Measurements from ENCODE around the gene CCT8. TPM values are rescaled to one million over a fixed set of nuclear protein-coding genes. Genes with fewer than 3 reads are reported as not detected.
A peak's percentile ranks its signal among the peaks of the same experiment; 100 is the strongest.

The CCT8 gene
- total RNA-seq, 2 experiments from 2014 or later = 210 to 235 TPM

DNA sequence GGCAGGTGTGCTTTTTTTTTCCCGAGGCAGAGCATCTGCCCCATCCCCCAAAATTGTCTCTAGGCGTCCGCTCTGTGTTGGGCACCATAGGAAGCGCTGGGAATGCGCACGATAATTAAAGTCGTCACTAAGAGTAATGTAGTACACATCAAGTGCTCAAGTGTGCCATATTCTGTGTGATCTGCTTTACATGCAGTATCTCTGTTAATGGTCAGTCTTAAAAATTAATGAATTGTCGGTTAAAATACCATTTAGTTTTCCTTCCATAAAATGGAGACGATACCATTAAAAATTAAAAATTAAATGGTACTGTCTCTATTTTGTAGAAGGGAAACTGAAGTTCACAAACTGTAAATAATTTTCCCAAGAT is 544 bp upstream of the CCT8 start:
- CTCF ChIA-PET = interaction anchor here (0.5 to 1.6 kb wide), 6 partner anchors 9 to 226 kb away, joined by 3 to 6 read pairs (median 3); partner anchors contain the start of gene USP16

DNA sequence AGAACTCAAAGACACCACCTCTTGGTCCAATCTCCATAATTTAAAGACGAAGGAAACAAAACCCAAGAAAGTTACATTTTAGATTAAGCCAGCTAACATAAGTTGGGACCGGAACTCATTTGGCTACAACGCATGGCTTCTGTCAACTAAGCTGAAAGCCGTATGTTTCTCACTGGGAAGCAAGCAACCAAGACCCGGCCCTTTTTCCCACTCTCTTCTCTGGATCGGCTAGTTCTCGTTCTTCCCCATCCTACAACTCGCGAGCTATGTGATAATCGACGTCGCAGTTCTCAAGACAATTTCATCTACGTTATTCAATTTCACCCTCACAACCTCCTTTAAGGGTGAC is 601 bp downstream of the CCT8 start:
- CTCF ChIA-PET = interaction anchor here (1.2 to 2.0 kb wide), 3 partner anchors 10 to 48 kb away, joined by 3 to 6 read pairs (median 4); partner anchors contain the start of gene USP16
- POLR2A ChIA-PET = interaction anchor here (0.9 to 1.2 kb wide), 2 partner anchors 70 to 80 kb away, joined by 3 to 5 read pairs; partner anchors contain the start of gene LTN1
- Mint-ChIP-seq H3K27ac (peak overlapping the region; percentile 99), H3K4me1 (peaks cover 51% of the 10 kb centered on the region), H3K4me3 (peak overlapping the region; percentile 99), H3K27me3 (no peaks in the 10 kb centered on the region), H3K36me3 (ENCODE audit: low read depth) (peaks cover 32% of the 10 kb centered on the region), H3K9me3 (peaks cover 8% of the 10 kb centered on the region)
- DNase-seq = no peak

More for the DNA sequence above, 544 bp upstream of the CCT8 start:
- Mint-ChIP-seq H3K36me3 (ENCODE audit: low read depth) (peaks cover 25% of the 10 kb centered on the region), H3K4me3 (peak overlapping the region; percentile 99), H3K9me3 (peaks cover 8% of the 10 kb centered on the region), H3K27ac (peak overlapping the region; percentile 99), H3K4me1 (peaks cover 56% of the 10 kb centered on the region), H3K27me3 (no peaks in the 10 kb centered on the region)
- POLR2A ChIA-PET = interaction anchor here (0.6 to 0.7 kb wide), 4 partner anchors 13 to 375 kb away, joined by 3 to 10 read pairs (median 4); no protein-coding TSS in a partner anchor
- no peak for DNase-seq

DNA sequence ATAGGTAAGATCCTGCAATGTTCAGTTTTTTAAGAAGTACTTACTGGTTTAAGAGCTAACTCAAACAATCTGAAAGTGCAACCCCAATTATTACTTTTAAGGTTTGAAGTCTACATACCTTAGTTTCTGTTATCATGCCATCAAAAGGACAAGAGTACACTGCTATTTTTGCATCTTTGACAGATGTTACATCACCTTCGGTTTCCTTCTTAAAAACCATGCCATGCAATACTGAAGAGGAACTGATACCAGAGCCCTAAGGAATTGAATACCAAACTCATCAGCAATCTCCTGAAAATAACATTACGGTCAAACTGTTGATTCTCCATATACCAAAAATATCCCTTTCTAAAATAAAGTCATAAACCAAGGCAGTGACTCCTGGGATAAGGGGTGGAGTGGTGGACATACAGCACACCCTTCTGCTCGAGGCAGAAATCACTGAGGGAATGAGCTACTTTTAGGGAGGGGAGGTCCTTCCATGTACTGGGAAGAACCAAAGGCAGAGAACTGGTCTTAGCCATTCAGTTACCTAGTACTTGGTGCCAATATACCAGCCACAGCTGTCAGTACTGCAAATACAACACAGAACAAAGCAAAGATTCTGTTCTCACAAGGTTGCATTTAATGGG is 8.5 kb downstream of the CCT8 start:
- H3K36me3 Mint-ChIP-seq (ENCODE audit: low read depth) = peaks cover 76% of the 10 kb centered on the region
- no peaks in the 10 kb centered on the region for H3K9me3 Mint-ChIP-seq
- no peak overlapping the region for H3K4me3 Mint-ChIP-seq
- DNase-seq = no peak
- CTCF ChIA-PET = interaction anchor here (1.0 to 1.7 kb wide), 3 partner anchors 9 to 25 kb away, joined by 3 to 4 read pairs (median 3); partner anchors contain the start of gene CCT8
- no peaks in the 10 kb centered on the region for H3K27me3 Mint-ChIP-seq
- POLR2A ChIA-PET = no interaction called here
- peaks cover 13% of the 10 kb centered on the region for H3K4me1 Mint-ChIP-seq
- H3K27ac Mint-ChIP-seq = no peak overlapping the region

DNA sequence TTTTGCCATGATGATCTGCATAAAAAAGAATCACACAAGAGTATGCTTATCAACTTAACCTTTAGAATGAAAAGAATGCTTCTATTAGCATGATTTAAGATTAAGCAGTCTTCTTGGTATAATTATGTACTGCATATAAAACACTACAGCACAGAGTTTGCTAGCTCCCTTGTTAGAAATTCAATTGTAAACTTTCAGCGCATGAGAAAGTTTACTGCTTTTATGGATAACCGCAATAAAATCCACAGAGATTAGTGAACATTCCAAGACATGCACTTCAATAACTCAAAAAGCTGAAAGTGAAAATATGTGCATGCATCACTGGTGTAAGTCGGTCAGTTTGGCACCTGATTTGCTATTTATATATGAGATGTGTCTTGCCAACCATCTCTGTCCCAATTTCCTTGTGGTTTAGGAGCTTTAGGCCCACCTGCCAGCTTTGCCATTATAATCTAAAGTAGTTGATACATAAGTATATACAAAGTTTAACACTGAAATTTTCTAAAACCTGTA is 16.9 kb downstream of the CCT8 start:
- POLR2A ChIA-PET = no interaction called here
- CTCF ChIA-PET = interaction anchor here (0.6 kb wide), 2 partner anchors 23 to 27 kb away, joined by 3 to 4 read pairs; no protein-coding TSS in a partner anchor
- no peak overlapping the region for H3K27ac Mint-ChIP-seq

DNA sequence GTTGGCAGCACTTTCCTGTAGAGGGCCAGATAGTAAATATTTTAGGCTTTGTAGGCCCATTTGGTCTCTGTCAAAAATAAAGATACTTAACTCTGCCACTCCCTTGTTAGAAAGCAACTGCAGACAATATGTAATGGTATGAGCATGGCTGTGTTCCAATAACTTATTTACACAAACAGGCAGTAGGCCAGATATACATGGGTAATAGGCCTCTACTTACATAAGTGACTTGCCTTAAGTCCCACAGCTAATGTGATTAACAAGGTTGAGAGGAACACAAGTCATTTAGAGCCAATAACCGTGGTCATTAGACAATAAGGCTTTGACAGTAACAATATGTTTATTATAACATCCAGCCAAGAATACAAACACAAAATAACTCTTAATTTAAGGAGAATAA is 17.4 kb downstream of the CCT8 start:
- H3K36me3 Mint-ChIP-seq (ENCODE audit: low read depth) = peaks cover 36% of the 10 kb centered on the region
- CTCF ChIA-PET = no interaction called here
- no peaks in the 10 kb centered on the region for H3K27me3 Mint-ChIP-seq
- no peaks in the 10 kb centered on the region for H3K4me1 Mint-ChIP-seq
- no peak for DNase-seq
- H3K9me3 Mint-ChIP-seq = no peaks in the 10 kb centered on the region
- no peak overlapping the region for H3K27ac Mint-ChIP-seq
- POLR2A ChIA-PET = no interaction called here
- no peak overlapping the region for H3K4me3 Mint-ChIP-seq

More for the DNA sequence above, 16.9 kb downstream of the CCT8 start:
- H3K4me3 Mint-ChIP-seq = no peak overlapping the region
- DNase-seq = no peak
- no peaks in the 10 kb centered on the region for H3K4me1 Mint-ChIP-seq
- no peaks in the 10 kb centered on the region for H3K27me3 Mint-ChIP-seq
- peaks cover 42% of the 10 kb centered on the region for H3K36me3 Mint-ChIP-seq (ENCODE audit: low read depth)
- H3K9me3 Mint-ChIP-seq = no peaks in the 10 kb centered on the region

DNA sequence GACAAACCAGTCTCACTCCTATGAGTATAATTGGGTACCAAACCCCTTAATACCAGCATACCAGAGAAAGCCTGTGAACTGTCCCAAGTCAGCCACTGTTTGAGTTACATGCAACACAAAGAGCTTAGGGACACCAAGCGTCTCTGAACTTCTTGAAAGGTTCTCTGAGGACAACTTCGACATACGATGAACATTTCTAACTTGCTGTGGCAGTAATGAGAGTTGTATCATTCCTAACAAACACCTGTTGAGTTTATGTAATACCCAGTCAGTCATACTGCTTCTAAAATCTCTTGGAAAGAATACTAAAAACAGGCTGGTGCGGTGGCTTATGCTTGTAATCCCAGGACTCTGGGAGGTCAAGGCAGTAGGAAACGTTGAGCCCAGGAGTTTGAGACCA is 18.4 kb downstream of the CCT8 start:
- Mint-ChIP-seq H3K9me3 (no peaks in the 10 kb centered on the region), H3K4me3 (no peak overlapping the region), H3K4me1 (no peaks in the 10 kb centered on the region), H3K27me3 (no peaks in the 10 kb centered on the region), H3K27ac (no peak overlapping the region), H3K36me3 (ENCODE audit: low read depth) (peaks cover 30% of the 10 kb centered on the region)
- ChIA-PET CTCF (no interaction called here), POLR2A (interaction anchor here (0.5 to 0.6 kb wide), 2 partner anchors 8 to 17 kb away, joined by 4 to 10 read pairs; no protein-coding TSS in a partner anchor)
- DNase-seq = no peak

DNA sequence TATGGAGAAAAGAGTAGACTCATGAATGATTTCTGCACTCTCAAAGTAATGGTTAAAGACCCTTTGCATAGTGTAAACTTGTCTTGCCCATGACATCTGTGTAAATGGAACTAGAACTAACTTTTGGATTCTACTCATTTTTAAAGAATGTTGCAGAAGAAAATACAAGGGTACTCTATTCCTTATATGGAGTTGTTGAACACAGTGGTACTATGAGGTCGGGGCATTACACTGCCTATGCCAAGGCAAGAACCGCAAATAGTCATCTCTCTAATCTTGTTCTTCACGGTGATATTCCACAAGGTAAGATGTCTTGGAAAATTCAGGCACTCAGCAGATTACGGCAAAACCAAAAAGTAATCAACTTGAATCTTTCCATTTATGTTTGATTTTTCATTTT is 19.8 kb downstream of the CCT8 start:
- ChIA-PET POLR2A (no interaction called here), CTCF (interaction anchor here (1.5 kb wide), 1 partner anchor 10 kb away, joined by 3 read pairs; no protein-coding TSS in a partner anchor)
- H3K9me3 Mint-ChIP-seq = no peaks in the 10 kb centered on the region
- H3K36me3 Mint-ChIP-seq (ENCODE audit: low read depth) = peaks cover 34% of the 10 kb centered on the region
- H3K4me1 Mint-ChIP-seq = no peaks in the 10 kb centered on the region
- no peak overlapping the region for H3K27ac Mint-ChIP-seq
- H3K27me3 Mint-ChIP-seq = no peaks in the 10 kb centered on the region
- no peak for DNase-seq
- no peak overlapping the region for H3K4me3 Mint-ChIP-seq

DNA sequence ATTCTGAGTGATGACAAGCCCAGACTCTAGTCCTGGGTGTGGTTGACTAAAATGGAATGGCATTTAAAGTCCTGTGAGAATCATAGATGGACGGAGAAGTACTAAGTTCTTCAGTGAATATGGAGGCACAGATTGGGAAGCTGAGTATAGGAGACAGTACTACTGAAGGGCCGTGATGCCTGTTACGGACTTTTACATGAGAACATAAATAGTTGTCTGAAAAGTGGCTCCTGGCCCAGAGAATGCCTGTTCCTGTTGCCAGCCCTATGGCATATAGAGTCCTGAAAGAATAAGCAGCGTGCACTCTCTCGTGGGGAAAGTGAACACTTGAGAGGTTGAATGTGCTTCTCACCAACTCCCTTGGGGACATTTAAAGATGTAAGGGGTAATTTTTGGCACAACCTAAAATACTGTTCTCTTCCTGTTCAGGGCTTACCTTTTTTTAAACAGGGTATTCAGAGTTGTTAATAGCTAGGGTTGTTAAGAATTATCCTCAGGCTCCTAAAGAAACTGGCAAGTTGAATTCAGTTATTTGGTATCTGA is 20.4 kb downstream of the CCT8 start:
- Mint-ChIP-seq H3K4me1 (no peaks in the 10 kb centered on the region), H3K27me3 (no peaks in the 10 kb centered on the region), H3K36me3 (ENCODE audit: low read depth) (peaks cover 36% of the 10 kb centered on the region), H3K27ac (no peak overlapping the region), H3K4me3 (no peak overlapping the region), H3K9me3 (no peaks in the 10 kb centered on the region)
- DNase-seq = no peak
- CTCF ChIA-PET = interaction anchor here (1.2 to 1.5 kb wide), 2 partner anchors 11 to 18 kb away, joined by 3 read pairs; no protein-coding TSS in a partner anchor
- POLR2A ChIA-PET = interaction anchor here (0.5 kb wide), 1 partner anchor 20 kb away, joined by 10 read pairs; the partner anchor contains the start of gene CCT8

DNA sequence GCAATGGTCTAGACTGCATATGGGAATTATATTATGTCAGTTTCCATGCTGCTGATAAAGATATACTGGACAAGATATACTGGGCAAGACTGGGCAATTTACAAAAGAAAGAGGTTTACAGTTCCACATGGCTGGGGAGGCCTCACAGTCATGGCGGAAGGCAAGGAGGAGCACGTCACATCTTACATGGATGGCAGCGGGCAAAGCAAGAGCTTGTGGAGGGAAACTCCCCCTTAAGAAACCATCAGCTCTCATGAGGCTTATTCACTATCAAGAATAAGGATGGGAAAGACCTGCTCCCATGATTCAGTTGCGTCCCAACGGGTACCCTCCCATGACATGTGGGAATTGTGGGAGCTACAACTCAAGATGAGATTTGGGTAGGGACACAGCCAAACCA is 21.2 kb downstream of the CCT8 start:
- no peak overlapping the region for H3K4me3 Mint-ChIP-seq
- H3K27ac Mint-ChIP-seq = no peak overlapping the region
- ChIA-PET POLR2A (no interaction called here), CTCF (interaction anchor here (1.2 to 1.5 kb wide), 2 partner anchors 12 to 19 kb away, joined by 3 read pairs; no protein-coding TSS in a partner anchor)
- DNase-seq = no peak
- no peaks in the 10 kb centered on the region for H3K27me3 Mint-ChIP-seq
- peaks cover 37% of the 10 kb centered on the region for H3K36me3 Mint-ChIP-seq (ENCODE audit: low read depth)
- H3K9me3 Mint-ChIP-seq = no peaks in the 10 kb centered on the region
- H3K4me1 Mint-ChIP-seq = no peaks in the 10 kb centered on the region

DNA sequence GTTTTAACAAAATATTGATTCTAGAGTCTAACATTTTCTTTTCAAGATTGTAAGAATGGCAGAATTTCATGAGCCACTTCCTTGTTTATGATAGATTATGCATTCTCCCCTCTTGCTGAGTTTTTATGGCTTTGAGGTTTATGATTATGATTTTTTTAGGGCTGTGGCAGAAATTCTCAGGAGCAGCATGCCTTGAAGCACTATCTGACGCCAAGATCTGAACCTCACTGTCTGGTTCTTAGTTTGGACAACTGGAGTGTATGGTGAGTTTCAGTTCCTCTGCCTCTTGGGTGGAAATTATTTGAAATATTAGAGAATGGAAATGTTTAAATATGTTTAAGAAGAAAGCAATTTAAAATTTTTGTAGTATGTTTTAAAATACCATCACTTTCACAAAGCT is 38.8 kb downstream of the CCT8 start:
- POLR2A ChIA-PET = no interaction called here
- no peak for DNase-seq
- CTCF ChIA-PET = interaction anchor here (1.9 kb wide), 1 partner anchor 9 kb away, joined by 7 read pairs; no protein-coding TSS in a partner anchor
- Mint-ChIP-seq H3K36me3 (ENCODE audit: low read depth) (peaks cover 58% of the 10 kb centered on the region), H3K9me3 (no peaks in the 10 kb centered on the region), H3K4me1 (peaks cover 10% of the 10 kb centered on the region), H3K27me3 (no peaks in the 10 kb centered on the region), H3K27ac (no peak overlapping the region), H3K4me3 (no peak overlapping the region)

DNA sequence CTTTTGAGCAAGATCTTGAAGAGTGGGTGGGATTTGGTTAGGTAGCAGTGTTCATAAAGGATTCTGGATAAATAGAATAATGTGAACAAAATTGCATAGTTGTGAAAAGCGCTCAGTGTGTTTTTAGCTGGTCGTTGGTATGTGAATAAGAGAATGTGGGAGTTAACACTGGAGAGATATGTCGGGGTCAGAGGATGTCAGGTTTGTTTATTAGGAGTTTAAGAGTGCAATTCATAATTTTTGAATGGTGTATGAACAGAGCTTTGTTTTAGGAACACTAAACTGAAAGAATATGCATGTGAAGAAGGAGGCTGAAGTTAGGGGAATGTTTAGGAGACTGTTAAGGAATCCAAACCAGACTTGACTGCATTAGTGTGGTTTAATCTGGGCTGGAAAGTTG is 39.6 kb downstream of the CCT8 start:
- H3K36me3 Mint-ChIP-seq (ENCODE audit: low read depth) = peaks cover 59% of the 10 kb centered on the region

DNA sequence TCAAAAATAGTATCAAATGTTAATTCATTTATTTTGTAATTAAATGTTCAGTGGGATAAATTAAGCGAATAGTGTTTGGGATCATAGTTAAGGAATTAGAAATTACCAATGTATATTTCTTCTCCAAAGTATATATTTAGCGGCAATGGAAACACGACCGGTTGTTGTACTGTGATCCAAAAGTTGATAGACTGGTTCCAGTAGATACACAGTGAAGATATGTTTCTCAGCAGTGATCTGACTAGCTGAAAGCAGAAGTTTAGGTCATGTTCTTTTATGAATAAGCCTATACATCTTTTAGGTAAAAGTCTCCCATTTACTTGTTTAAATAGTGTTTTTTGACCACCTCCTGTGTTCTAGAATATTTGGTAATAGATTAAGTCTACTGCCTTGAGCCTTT is 40.1 kb downstream of the CCT8 start:
- H3K27me3 Mint-ChIP-seq = no peaks in the 10 kb centered on the region
- ChIA-PET CTCF (interaction anchor here (0.6 kb wide), 1 partner anchor 1919 kb away, joined by 3 read pairs; no protein-coding TSS in a partner anchor), POLR2A (no interaction called here)
- no peaks in the 10 kb centered on the region for H3K9me3 Mint-ChIP-seq
- DNase-seq = no peak
- no peak overlapping the region for H3K27ac Mint-ChIP-seq
- no peak overlapping the region for H3K4me3 Mint-ChIP-seq
- H3K4me1 Mint-ChIP-seq = peaks cover 14% of the 10 kb centered on the region
- peaks cover 57% of the 10 kb centered on the region for H3K36me3 Mint-ChIP-seq (ENCODE audit: low read depth)

More for the DNA sequence above, 39.6 kb downstream of the CCT8 start:
- H3K9me3 Mint-ChIP-seq = no peaks in the 10 kb centered on the region
- no peak overlapping the region for H3K27ac Mint-ChIP-seq
- no peak for DNase-seq
- ChIA-PET CTCF (interaction anchor here (0.6 kb wide), 2 partner anchors 23 to 1919 kb away, joined by 3 read pairs; no protein-coding TSS in a partner anchor), POLR2A (no interaction called here)
- H3K4me3 Mint-ChIP-seq = no peak overlapping the region
- H3K27me3 Mint-ChIP-seq = no peaks in the 10 kb centered on the region
- H3K4me1 Mint-ChIP-seq = peaks cover 14% of the 10 kb centered on the region

DNA sequence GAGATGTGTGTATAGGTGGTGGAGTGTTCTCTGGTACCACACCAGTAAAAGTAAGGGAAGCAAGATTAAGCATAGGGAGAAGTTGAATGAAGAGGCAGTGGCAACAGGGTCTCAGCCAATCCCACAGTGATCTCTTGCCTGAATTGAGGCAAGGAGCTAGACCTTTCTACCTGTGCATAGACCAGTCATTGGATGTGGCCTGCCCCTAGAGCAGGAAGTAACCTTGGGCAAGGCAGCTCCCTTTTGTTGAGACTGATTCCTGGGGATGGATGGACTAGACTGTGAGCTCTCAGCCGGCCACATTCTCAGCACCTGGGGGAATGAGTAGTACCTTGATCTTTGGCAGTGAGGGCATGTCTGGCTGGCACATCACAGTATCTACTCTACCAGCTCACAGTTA is 42.5 kb downstream of the CCT8 start:
- CTCF ChIA-PET = interaction anchor here (0.6 to 1.2 kb wide), 3 partner anchors 11 to 41 kb away, joined by 3 read pairs; no protein-coding TSS in a partner anchor
- no peak overlapping the region for H3K4me3 Mint-ChIP-seq

More for the DNA sequence above, 42.5 kb downstream of the CCT8 start:
- peaks cover 26% of the 10 kb centered on the region for H3K4me1 Mint-ChIP-seq
- H3K27ac Mint-ChIP-seq = no peak overlapping the region
- no peak for DNase-seq
- H3K36me3 Mint-ChIP-seq (ENCODE audit: low read depth) = peaks cover 52% of the 10 kb centered on the region
- H3K27me3 Mint-ChIP-seq = no peaks in the 10 kb centered on the region
- no peaks in the 10 kb centered on the region for H3K9me3 Mint-ChIP-seq
- POLR2A ChIA-PET = no interaction called here

Data from activated CD4-positive, alpha-beta T cell treated with anti-CD3 and anti-CD28 coated beads, Interleukin-2, amount 10 ng/mL, durations not matched to agents 7 days and 5 days (primary cell).